ENCODE results near the gene TLR3.

DNA sequence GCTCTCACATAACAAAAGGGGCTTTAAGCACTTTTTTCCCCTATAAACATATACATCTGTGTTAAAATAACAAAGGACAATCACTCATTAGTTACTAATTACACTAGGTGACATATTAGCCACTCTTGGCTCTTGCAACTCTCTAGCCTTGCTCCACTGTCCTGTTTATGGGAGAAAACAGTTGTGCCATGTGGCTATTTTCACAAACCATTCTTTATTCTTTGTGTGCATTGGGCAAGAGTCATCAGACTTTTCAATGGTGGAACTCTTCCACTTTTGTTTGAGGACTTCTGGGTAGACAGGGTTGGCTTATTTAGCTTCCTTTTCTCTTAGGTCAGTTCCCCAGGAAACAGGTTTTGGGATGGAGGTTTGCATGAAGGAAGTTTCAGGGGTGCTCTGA is 19.6 kb downstream of the TLR3 start:
- TF ChIP-seq EZH2 (IDR thresholded peaks at IDR 0.05; ENCODE audit: low read length), result no peak
- TF ChIP-seq, protein P1, sequence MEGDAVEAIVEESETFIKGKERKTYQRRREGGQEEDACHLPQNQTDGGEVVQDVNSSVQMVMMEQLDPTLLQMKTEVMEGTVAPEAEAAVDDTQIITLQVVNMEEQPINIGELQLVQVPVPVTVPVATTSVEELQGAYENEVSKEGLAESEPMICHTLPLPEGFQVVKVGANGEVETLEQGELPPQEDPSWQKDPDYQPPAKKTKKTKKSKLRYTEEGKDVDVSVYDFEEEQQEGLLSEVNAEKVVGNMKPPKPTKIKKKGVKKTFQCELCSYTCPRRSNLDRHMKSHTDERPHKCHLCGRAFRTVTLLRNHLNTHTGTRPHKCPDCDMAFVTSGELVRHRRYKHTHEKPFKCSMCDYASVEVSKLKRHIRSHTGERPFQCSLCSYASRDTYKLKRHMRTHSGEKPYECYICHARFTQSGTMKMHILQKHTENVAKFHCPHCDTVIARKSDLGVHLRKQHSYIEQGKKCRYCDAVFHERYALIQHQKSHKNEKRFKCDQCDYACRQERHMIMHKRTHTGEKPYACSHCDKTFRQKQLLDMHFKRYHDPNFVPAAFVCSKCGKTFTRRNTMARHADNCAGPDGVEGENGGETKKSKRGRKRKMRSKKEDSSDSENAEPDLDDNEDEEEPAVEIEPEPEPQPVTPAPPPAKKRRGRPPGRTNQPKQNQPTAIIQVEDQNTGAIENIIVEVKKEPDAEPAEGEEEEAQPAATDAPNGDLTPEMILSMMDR (optimal IDR thresholded peaks at IDR 0.05 in 1 of 3, IDR thresholded peaks at IDR 0.05 in 1 of 3, conservative IDR thresholded peaks at IDR 0.05 in 1 of 3; ENCODE audit: extremely low read depth in 1 of 3, insufficient read depth in 2 of 3, low read length in 3 of 3), result no peak

Data from keratinocyte (primary cell).